Activated T-cell treated with anti-CD3 and anti-CD28 coated beads, Interleukin-2, amount 50 U/mL, for 24 hours (primary cell): ENCODE measurements around the gene NEK3.
A peak's percentile ranks its signal among the peaks of the same experiment; 100 is the strongest.
"Not testable (repeated sequence)": the region's sequence is repeated elsewhere in the genome, so short reads cannot be mapped to it uniquely, and the experiment has no call there.

ENCODE experiments used
- DNase-seq: peaks from one replicate; pipeline ENCODE4 v3.0.0-alpha.2; 2020
- H3K27ac Mint-ChIP-seq: 2 replicates; pipeline ENCODE4 v1.8.0; 2020; ENCODE audit warnings: mild to moderate bottlenecking, mixed read lengths
- H3K27me3 Mint-ChIP-seq: 2 replicates; pipeline ENCODE4 v1.8.0; 2020; ENCODE audit warnings: mixed read lengths
- H3K36me3 Mint-ChIP-seq: 2 replicates; pipeline ENCODE4 v1.8.0; 2020; ENCODE audit warnings: low read depth, mixed read lengths
- H3K4me1 Mint-ChIP-seq: 2 replicates; pipeline ENCODE4 v1.8.0; 2020; ENCODE audit warnings: low read depth, mixed read lengths
- H3K4me3 Mint-ChIP-seq: 2 replicates; pipeline ENCODE4 v1.8.0; 2020; ENCODE audit warnings: mild to moderate bottlenecking, moderate library complexity, mixed read lengths
- H3K9me3 Mint-ChIP-seq: 2 replicates; pipeline ENCODE4 v1.8.0; 2020; ENCODE audit warnings: mixed read lengths

Gene NEK3

GRCh38 chr13:52181316-52181954 is 22.0 kb upstream of the NEK3 start:
- H3K27ac Mint-ChIP-seq, result peak overlapping the region; percentile 50
- not testable (repeated sequence) for H3K27me3 Mint-ChIP-seq

GRCh38 chr13:52179925-52180324 is 20.5 kb upstream of the NEK3 start:
- no peak overlapping the region for H3K27ac Mint-ChIP-seq
- peaks cover 3% of the 10 kb centered on the region for H3K4me1 Mint-ChIP-seq
- H3K9me3 Mint-ChIP-seq, result no peaks in the 10 kb centered on the region
- DNase-seq, result no peak
- H3K4me3 Mint-ChIP-seq, result no peak overlapping the region
- H3K36me3 Mint-ChIP-seq, result peaks cover 75% of the 10 kb centered on the region
- no peaks in the 10 kb centered on the region for H3K27me3 Mint-ChIP-seq

More at GRCh38 chr13:52181316-52181954, 22.0 kb upstream of the NEK3 start:
- DNase-seq, H3K9me3 Mint-ChIP-seq, H3K4me3 Mint-ChIP-seq, H3K4me1 Mint-ChIP-seq: not testable (repeated sequence)
- H3K36me3 Mint-ChIP-seq, result peaks cover 76% of the 10 kb centered on the region

GRCh38 chr13:52177276-52177675 is 17.9 kb upstream of the NEK3 start:
- no peak for DNase-seq
- Mint-ChIP-seq H3K4me3 (no peak overlapping the region), H3K4me1 (peaks cover 11% of the 10 kb centered on the region), H3K27me3 (no peaks in the 10 kb centered on the region), H3K9me3 (no peaks in the 10 kb centered on the region), H3K36me3 (peaks cover 78% of the 10 kb centered on the region), H3K27ac (no peak overlapping the region)

DNA sequence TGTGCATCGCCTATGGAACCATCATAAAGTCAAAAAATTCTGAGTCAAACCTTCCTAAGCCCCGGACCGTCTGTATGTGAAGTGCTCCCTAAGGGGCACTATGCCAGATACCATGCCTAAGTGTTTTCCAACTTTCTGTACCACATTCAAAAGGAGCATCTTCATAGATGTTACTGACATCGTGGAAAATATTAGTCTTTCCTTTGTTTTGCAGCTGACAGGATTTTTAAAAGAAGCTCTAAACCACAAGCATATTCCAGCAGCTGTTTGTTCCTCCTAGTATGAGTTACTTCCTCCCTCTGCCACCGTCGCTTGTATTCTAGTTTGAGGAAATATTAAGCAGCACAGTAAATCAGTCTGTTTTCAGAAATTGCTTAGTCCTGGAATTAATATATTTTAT is 14.6 kb upstream of the NEK3 start:
- not testable (repeated sequence) for H3K4me1 Mint-ChIP-seq, H3K27me3 Mint-ChIP-seq, H3K9me3 Mint-ChIP-seq, H3K4me3 Mint-ChIP-seq, DNase-seq
- peaks cover 78% of the 10 kb centered on the region for H3K36me3 Mint-ChIP-seq
- peak overlapping the region; percentile 20 for H3K27ac Mint-ChIP-seq

DNA sequence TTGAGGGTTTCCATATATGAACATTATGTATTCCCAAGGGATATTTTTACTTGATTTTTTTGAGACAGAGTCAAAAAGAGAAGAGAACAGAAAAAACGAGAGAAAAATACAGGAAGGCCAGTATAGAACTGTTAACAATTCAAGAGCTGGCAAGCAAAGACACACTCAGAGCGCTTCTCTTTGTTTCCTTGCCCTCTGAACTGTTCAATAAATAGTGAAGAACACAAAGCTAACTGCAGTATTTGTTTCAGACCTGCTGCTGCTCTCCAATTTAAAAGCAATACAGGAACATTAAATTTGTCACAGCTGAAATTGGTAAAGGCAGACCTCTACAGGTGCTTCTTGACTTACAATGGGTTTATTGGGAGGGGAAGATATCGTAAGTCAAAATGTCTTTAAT is 14.0 kb upstream of the NEK3 start:
- no peaks in the 10 kb centered on the region for H3K9me3 Mint-ChIP-seq
- no peak overlapping the region for H3K4me3 Mint-ChIP-seq
- H3K27ac Mint-ChIP-seq, result no peak overlapping the region

DNA sequence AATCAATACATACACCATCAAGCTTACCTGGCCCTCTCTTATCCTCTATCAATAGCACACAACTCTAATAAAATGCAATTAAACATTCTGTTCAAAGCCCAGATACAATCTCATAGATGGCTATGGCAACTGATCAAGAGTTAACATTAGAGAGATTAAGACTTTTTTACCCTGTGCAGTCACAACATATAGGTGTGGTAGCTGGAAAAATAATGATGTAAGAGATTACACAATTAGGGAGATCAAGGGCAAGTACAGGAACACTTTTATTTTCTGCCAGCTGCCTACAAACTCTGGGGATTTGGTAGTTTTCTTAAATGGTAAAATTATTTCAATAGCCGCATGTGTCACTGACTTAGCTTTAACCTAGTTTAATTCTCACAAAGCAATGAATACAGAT is 12.3 kb upstream of the NEK3 start:
- peaks cover 82% of the 10 kb centered on the region for H3K36me3 Mint-ChIP-seq
- not testable (repeated sequence) for H3K4me3 Mint-ChIP-seq, DNase-seq, H3K9me3 Mint-ChIP-seq, H3K4me1 Mint-ChIP-seq, H3K27me3 Mint-ChIP-seq
- H3K27ac Mint-ChIP-seq, result peak overlapping the region; percentile 8

More for the DNA sequence above, 14.0 kb upstream of the NEK3 start:
- no peak for DNase-seq
- Mint-ChIP-seq H3K4me1 (peaks cover 9% of the 10 kb centered on the region), H3K36me3 (peaks cover 80% of the 10 kb centered on the region), H3K27me3 (no peaks in the 10 kb centered on the region)

- H3K27ac Mint-ChIP-seq, DNase-seq, H3K4me1 Mint-ChIP-seq, H3K9me3 Mint-ChIP-seq, H3K4me3 Mint-ChIP-seq, H3K27me3 Mint-ChIP-seq: not testable (repeated sequence)
- H3K36me3 Mint-ChIP-seq, result peaks cover 85% of the 10 kb centered on the region
Observed at GRCh38 chr13:52170828-52171391, 11.5 kb upstream of the NEK3 start.

- Mint-ChIP-seq H3K4me1 (peaks cover 9% of the 10 kb centered on the region), H3K36me3 (peaks cover 88% of the 10 kb centered on the region), H3K27me3 (no peaks in the 10 kb centered on the region), H3K27ac (no peak overlapping the region), H3K4me3 (no peak overlapping the region), H3K9me3 (no peaks in the 10 kb centered on the region)
- DNase-seq, result no peak
Observed at GRCh38 chr13:52169839-52170238, 10.4 kb upstream of the NEK3 start.

DNA sequence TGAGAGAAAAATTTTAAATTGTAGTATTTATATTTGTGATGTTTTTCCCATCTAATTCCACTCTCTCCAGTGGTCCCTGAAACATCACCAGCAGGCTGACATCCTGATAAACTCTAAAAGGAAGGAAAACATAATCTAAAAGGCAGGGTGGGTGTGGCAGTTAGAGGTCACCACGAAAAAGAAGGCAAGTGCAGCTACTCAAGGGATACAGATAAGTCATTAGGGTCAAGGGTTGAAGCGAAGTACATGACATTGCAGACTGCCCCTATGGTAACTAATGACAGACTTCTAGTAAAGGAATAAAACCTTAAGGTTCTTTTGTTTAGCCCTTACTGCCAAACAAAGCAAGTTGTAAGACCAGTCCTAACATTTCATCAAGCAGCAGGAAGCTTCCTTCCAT is 6.0 kb upstream of the NEK3 start:
- Mint-ChIP-seq H3K27me3 (no peaks in the 10 kb centered on the region), H3K4me1 (peaks cover 14% of the 10 kb centered on the region), H3K4me3 (no peak overlapping the region), H3K36me3 (peaks cover 47% of the 10 kb centered on the region), H3K9me3 (no peaks in the 10 kb centered on the region), H3K27ac (no peak overlapping the region)
- no peak for DNase-seq

GRCh38 chr13:52164989-52165388 is 5.6 kb upstream of the NEK3 start:
- Mint-ChIP-seq H3K27me3 (no peaks in the 10 kb centered on the region), H3K4me3 (no peak overlapping the region), H3K9me3 (no peaks in the 10 kb centered on the region), H3K4me1 (peaks cover 16% of the 10 kb centered on the region), H3K36me3 (peaks cover 43% of the 10 kb centered on the region), H3K27ac (no peak overlapping the region)
- no peak for DNase-seq

DNA sequence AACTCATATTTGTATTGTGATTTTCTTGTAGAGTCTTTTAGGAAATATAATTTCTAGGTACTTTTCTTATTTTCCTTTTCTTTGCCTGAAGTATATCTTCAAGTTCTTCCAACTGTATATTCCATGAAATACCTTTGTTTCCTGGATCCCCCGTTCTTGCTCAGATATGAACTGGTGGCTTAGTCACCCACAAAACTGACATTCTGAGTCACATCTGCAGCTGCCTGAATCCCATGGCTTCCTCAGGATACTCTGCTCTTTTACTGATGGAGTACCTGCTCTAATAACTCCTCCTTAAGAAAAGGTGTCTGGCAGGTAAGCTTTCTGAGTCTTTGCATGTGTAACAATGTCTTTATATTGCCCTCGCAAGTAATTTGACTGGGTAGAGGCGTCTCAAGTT is 4.5 kb upstream of the NEK3 start:
- H3K27me3 Mint-ChIP-seq, DNase-seq, H3K27ac Mint-ChIP-seq, H3K9me3 Mint-ChIP-seq, H3K4me3 Mint-ChIP-seq: not testable (repeated sequence)
- Mint-ChIP-seq H3K4me1 (peaks cover 22% of the 10 kb centered on the region), H3K36me3 (peaks cover 39% of the 10 kb centered on the region)

- Mint-ChIP-seq H3K27me3 (peaks cover 3% of the 10 kb centered on the region), H3K36me3 (peaks cover 28% of the 10 kb centered on the region), H3K27ac (no peak overlapping the region), H3K4me1 (peaks cover 33% of the 10 kb centered on the region), H3K4me3 (no peak overlapping the region), H3K9me3 (peaks cover 3% of the 10 kb centered on the region)
- DNase-seq, result no peak
Observed at GRCh38 chr13:52162279-52163101, 3.1 kb upstream of the NEK3 start.

GRCh38 chr13:52161181-52161646 is 1.8 kb upstream of the NEK3 start:
- peaks cover 39% of the 10 kb centered on the region for H3K4me1 Mint-ChIP-seq
- no peak overlapping the region for H3K27ac Mint-ChIP-seq
- DNase-seq, result no peak
- H3K9me3 Mint-ChIP-seq, result peaks cover 3% of the 10 kb centered on the region
- H3K27me3 Mint-ChIP-seq, result peaks cover 3% of the 10 kb centered on the region
- no peak overlapping the region for H3K4me3 Mint-ChIP-seq
- H3K36me3 Mint-ChIP-seq, result peaks cover 17% of the 10 kb centered on the region

- Mint-ChIP-seq H3K4me3 (no peak overlapping the region), H3K36me3 (peaks cover 10% of the 10 kb centered on the region), H3K27me3 (peaks cover 3% of the 10 kb centered on the region), H3K4me1 (peaks cover 39% of the 10 kb centered on the region), H3K27ac (no peak overlapping the region), H3K9me3 (peaks cover 3% of the 10 kb centered on the region)
- no peak for DNase-seq
Observed at GRCh38 chr13:52160506-52160905, 1.1 kb upstream of the NEK3 start.

DNA sequence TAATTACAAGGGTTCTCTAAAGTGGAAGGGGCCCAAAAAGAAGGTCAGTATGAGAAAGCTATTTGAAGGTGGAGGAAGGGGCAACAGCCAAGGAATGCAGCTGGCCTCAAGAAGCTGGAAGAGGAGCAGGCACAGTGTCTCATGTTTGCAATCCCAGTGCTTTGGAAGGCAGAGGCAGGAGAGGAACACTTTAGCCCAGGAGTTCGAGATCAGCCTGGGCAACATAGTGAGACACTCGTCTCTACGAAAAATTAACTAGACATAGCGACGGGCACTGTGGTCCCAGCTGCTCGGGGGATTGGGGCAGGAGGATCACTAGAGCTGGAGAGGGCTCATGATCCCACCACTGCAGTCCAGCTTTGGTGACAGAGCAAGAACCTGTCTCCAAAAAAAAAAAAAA is 656 bp upstream of the NEK3 start:
- H3K4me1 Mint-ChIP-seq, result peaks cover 39% of the 10 kb centered on the region
- peak; percentile 32 for DNase-seq
- H3K27ac Mint-ChIP-seq, result peak overlapping the region; percentile 72
- peak overlapping the region; percentile 82 for H3K4me3 Mint-ChIP-seq
- peaks cover 3% of the 10 kb centered on the region for H3K9me3 Mint-ChIP-seq
- H3K36me3 Mint-ChIP-seq, result peaks cover 5% of the 10 kb centered on the region
- peaks cover 3% of the 10 kb centered on the region for H3K27me3 Mint-ChIP-seq
